A549 treated with CORT108297 at 1 μM for 4 hours (cell line): ENCODE data around the gene CDK12. TPM values are rescaled to one million over a fixed set of nuclear protein-coding genes. Genes with fewer than 3 reads are reported as not detected.

Source experiments
- total RNA-seq: library from RNA; stranded (reverse); fragments of 200-300 nt; extraction: Qiagen RNA extraction; gene quantifications from 5 replicates; pipeline ENCODE4 v1.2.3, GENCODE V29; 2022

Gene CDK12
- 31.4 to 38.5 TPM (median 36.8 TPM) in 5 replicates for total RNA-seq

DNA sequence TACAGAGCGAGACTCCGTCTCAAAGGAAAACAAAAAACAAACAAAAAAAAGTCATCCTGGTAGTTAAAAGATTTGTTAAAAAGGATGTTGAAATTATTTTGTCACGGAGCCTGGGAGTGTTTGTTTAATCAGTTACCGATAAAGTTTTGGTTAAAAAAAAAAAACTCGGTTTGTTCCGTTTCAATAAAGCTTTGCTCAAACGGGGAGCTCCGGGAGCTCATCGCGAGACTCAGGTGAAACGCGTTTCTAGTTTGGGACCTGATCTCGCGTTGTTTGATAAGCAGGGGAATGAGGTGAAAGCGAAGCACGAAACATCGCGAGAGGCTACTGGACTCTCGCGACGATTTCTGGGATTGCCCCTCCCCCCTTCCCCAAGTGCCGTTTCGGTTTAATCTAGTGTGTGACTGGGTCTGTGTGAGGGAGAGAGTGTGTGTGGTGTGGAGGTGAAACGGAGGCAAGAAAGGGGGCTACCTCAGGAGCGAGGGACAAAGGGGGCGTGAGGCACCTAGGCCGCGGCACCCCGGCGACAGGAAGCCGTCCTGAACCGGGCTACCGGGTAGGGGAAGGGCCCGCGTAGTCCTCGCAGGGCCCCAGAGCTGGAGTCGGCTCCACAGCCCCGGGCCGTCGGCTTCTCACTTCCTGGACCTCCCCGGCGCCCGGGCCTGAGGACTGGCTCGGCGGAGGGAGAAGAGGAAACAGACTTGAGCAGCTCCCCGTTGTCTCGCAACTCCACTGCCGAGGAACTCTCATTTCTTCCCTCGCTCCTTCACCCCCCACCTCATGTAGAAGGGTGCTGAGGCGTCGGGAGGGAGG lies at the start of gene CDK12:
Gene CDK12 (plus strand): TSS at position 374 of the 813 bp plus-strand sequence. CDS start 586 bp downstream, outside the sequence.

DNA sequence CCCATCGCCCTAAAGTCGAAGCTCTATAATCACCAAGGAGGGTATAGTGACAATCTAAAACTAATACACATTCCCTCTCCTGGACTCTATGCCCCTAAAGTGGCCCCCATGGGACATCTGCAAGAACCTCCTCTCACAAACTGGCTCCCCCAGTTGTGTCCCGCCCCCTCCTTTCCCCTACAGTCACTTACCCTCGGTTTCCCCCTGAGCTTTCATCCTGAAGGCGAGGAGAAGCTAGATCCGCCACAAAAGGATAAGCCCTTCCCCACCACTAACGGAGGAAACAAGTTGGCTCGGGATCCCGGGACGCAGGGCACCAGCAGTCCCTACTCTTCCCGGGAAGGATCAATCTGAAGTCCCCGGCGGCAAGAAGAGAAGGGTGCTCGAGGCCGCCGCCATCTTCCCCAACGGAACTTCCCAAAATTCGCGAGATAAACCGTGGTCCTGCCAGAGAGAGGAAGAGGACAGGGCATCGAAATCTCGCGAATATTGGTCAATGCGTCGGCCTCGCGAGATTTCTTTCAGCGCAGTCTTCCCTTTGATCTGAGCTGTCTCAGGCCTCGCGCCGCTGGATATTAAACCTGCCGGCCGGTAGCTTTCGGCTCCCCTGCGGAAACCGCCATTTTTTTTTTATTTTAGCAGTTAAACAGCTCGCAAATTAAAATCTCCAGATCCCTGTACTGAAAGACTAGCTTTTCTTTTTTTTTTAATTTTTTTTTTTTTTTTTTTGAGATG lies 10.3 kb upstream of the CDK12 start, which contains the start of gene MED1:
Gene MED1 (minus strand): TSS at position 417 of the 735 bp plus-strand sequence. CDS start 201 bp downstream, at position 216.

Other genes with a start within 250 kb of the CDK12 start
- 0.25 to 0.40 TPM (median 0.38 TPM) in 5 replicates for gene STAC2, start 235.5 kb upstream of the CDK12 start, total RNA-seq
- gene FBXL20, start 59.9 kb upstream of the CDK12 start, total RNA-seq, result 6.5 to 9.1 TPM (median 8.7 TPM) in 5 replicates
- gene MED1, start 10.2 kb upstream of the CDK12 start, total RNA-seq, result 25.2 to 34.2 TPM (median 31.3 TPM) in 5 replicates
- 0.05 TPM in 1 of 5 replicates, not detected in the others for gene NEUROD2, start 146.4 kb downstream of the CDK12 start, total RNA-seq
- 0.09 TPM in 1 of 5 replicates, not detected in the others for gene PPP1R1B, start 165.5 kb downstream of the CDK12 start, total RNA-seq
- 53.6 to 62.7 TPM (median 60.6 TPM) in 5 replicates for gene STARD3, start 175.7 kb downstream of the CDK12 start, total RNA-seq
- gene TCAP, start 203.9 kb downstream of the CDK12 start, total RNA-seq, result 0.52 to 1.4 TPM (median 0.92 TPM) in 5 replicates
- gene PNMT, start 207.0 kb downstream of the CDK12 start, total RNA-seq, result 0.13 to 0.21 TPM (median 0.20 TPM) in 3 of 5 replicates, not detected in the others
- gene PGAP3, start 226.6 kb downstream of the CDK12 start, total RNA-seq, result 6.7 to 8.3 TPM (median 8.1 TPM) in 5 replicates
- gene ERBB2, start 238.6 kb downstream of the CDK12 start, total RNA-seq, result 29.6 to 39.0 TPM (median 38.1 TPM) in 5 replicates